Central memory CD4-positive, alpha-beta T cell (primary cell): ENCODE results near the gene NEK10.
A peak's percentile ranks its signal among the peaks of the same experiment; 100 is the strongest.

ENCODE experiments used
- DNase-seq: peaks from one replicate; pipeline ENCODE4 v3.0.0; 2022

The NEK10 gene

GRCh38 chr3:27160146-27160545 is 209.0 kb downstream of the NEK10 start:
- DNase-seq: no peak

- no peak for DNase-seq
Measured at GRCh38 chr3:27147215-27147614, 222.0 kb downstream of the NEK10 start.

GRCh38 chr3:27146786-27147185 is 222.4 kb downstream of the NEK10 start:
- no peak for DNase-seq

GRCh38 chr3:27145719-27146118 is 223.5 kb downstream of the NEK10 start:
- no peak for DNase-seq

GRCh38 chr3:27141668-27142067 is 227.5 kb downstream of the NEK10 start:
- no peak for DNase-seq

- no peak for DNase-seq
Measured at GRCh38 chr3:27138562-27138961, 230.6 kb downstream of the NEK10 start.

- no peak for DNase-seq
Measured at GRCh38 chr3:27138005-27138404, 231.2 kb downstream of the NEK10 start.

GRCh38 chr3:27134171-27134796 is 234.9 kb downstream of the NEK10 start:
- DNase-seq: peak; percentile 28

GRCh38 chr3:27133060-27133459 is 236.1 kb downstream of the NEK10 start:
- DNase-seq: no peak

GRCh38 chr3:27130796-27131195 is 238.4 kb downstream of the NEK10 start:
- DNase-seq: no peak

GRCh38 chr3:27127879-27128278 is 241.3 kb downstream of the NEK10 start:
- DNase-seq: no peak

- DNase-seq: no peak
Measured at GRCh38 chr3:27127195-27127594, 242.0 kb downstream of the NEK10 start.

GRCh38 chr3:27125821-27126501 is 243.2 kb downstream of the NEK10 start:
- no peak for DNase-seq

GRCh38 chr3:27119639-27120038 is 249.5 kb downstream of the NEK10 start:
- no peak for DNase-seq

- DNase-seq: no peak
Measured at GRCh38 chr3:27115352-27115751, 253.8 kb downstream of the NEK10 start.

GRCh38 chr3:27114684-27115083 is 254.5 kb downstream of the NEK10 start:
- DNase-seq: no peak

GRCh38 chr3:27114129-27114528 is 255.1 kb downstream of the NEK10 start:
- no peak for DNase-seq

- no peak for DNase-seq
Measured at GRCh38 chr3:27110020-27110419, 259.2 kb downstream of the NEK10 start.

GRCh38 chr3:27108322-27108721 is 260.9 kb downstream of the NEK10 start:
- DNase-seq: no peak

GRCh38 chr3:27105904-27106303 is 263.3 kb downstream of the NEK10 start:
- DNase-seq: no peak

GRCh38 chr3:27097182-27097581 is 272.0 kb downstream of the NEK10 start:
- DNase-seq: no peak

- no peak for DNase-seq
Measured at GRCh38 chr3:27095553-27096222, 273.5 kb downstream of the NEK10 start.

- no peak for DNase-seq
Measured at GRCh38 chr3:27094721-27095120, 274.5 kb downstream of the NEK10 start.

- DNase-seq: no peak
Measured at GRCh38 chr3:27093771-27094170, 275.4 kb downstream of the NEK10 start.
